HepG2 (cell line): ENCODE data around the gene REEP6. TPM values are rescaled to one million over a fixed set of nuclear protein-coding genes. Genes with fewer than 3 reads are reported as not detected.

Source experiments
- BHLHE40 ChIP-seq: IDR thresholded peaks from 2 replicates; pipeline ENCODE4 v1.6.1; 2011; ENCODE audit warnings: low read length, improper control_type of control experiment
- FOXA3 ChIP-seq: IDR thresholded peaks from 2 replicates; pipeline ENCODE4 v1.6.1; 2016; ENCODE audit warnings: missing genetic modification reagents, missing compliant biosample characterization
- GABPA ChIP-seq, 2 experiments: IDR thresholded peaks; 2 replicates each; pipeline ENCODE4 v1.6.1; 2011 to 2016; ENCODE audit warnings: low read depth in 2 of 2, low read length in 1 of 2, missing biosample characterization in 1 of 2, missing genetic modification characterization in 1 of 2
- HDAC2 ChIP-seq: sonication (generic); formaldehyde crosslinking; IDR thresholded peaks from 2 replicates; pipeline ENCODE4 v1.4.0; 2020; ENCODE audit warnings: missing genetic modification reagents
- HIVEP1 ChIP-seq: sonication (generic); formaldehyde crosslinking; IDR thresholded peaks from 2 replicates; pipeline ENCODE4 v1.4.0; 2020; ENCODE audit warnings: mild to moderate bottlenecking, missing genetic modification reagents
- KDM1A ChIP-seq: IDR thresholded peaks from 2 replicates; pipeline ENCODE4 v1.6.1; 2016; ENCODE audit warnings: missing compliant biosample characterization
- MBD4 ChIP-seq: IDR thresholded peaks from 2 replicates; pipeline ENCODE4 v1.6.1; 2012; ENCODE audit warnings: low read length, inconsistent platforms, borderline replicate concordance
- MYNN ChIP-seq: sonication (generic); formaldehyde crosslinking; IDR thresholded peaks from 2 replicates; pipeline ENCODE4 v1.4.0; 2020; ENCODE audit warnings: mild to moderate bottlenecking, low read depth, missing genetic modification reagents
- NKX3-1 ChIP-seq: sonication (generic); formaldehyde crosslinking; IDR thresholded peaks from 2 replicates; pipeline ENCODE4 v1.5.0; 2020; ENCODE audit warnings: missing genetic modification reagents
- PAX8 ChIP-seq: sonication (generic); formaldehyde crosslinking; IDR thresholded peaks from 2 replicates; pipeline ENCODE4 v1.8.0; 2022; ENCODE audit warnings: mild to moderate bottlenecking, missing genetic modification reagents, borderline replicate concordance
- TRIM24 ChIP-seq: sonication (generic); formaldehyde crosslinking; IDR thresholded peaks from 2 replicates; pipeline ENCODE4 v1.8.0; 2022; ENCODE audit warnings: mild to moderate bottlenecking, missing genetic modification reagents
- YEATS4 ChIP-seq: sonication (generic); formaldehyde crosslinking; IDR thresholded peaks from 2 replicates; pipeline ENCODE4 v1.4.0; 2020; ENCODE audit warnings: missing genetic modification reagents, borderline replicate concordance
- ZC3H13 ChIP-seq: sonication (generic); formaldehyde crosslinking; IDR thresholded peaks from 2 replicates; pipeline ENCODE4 v1.8.1; 2023; ENCODE audit warnings: mild to moderate bottlenecking, missing genetic modification reagents, moderate library complexity
- ZNF180 ChIP-seq: sonication (generic); formaldehyde crosslinking; IDR thresholded peaks from 2 replicates; pipeline ENCODE4 v1.4.0; 2020; ENCODE audit warnings: low read depth, missing genetic modification reagents, borderline replicate concordance
- ZNF230 ChIP-seq: sonication (generic); formaldehyde crosslinking; IDR thresholded peaks from 2 replicates; pipeline ENCODE4 v1.4.0; 2020; ENCODE audit warnings: mild to moderate bottlenecking, missing genetic modification reagents
- ZNF256 ChIP-seq: sonication (generic); formaldehyde crosslinking; conservative IDR thresholded peaks from 2 replicates; pipeline ENCODE4 v1.4.0; 2020; ENCODE audit warnings: missing genetic modification reagents
- ZNF644 ChIP-seq: IDR thresholded peaks from 2 replicates; pipeline ENCODE4 v1.6.1; 2016; ENCODE audit warnings: low read depth
- ZNF766 ChIP-seq: sonication (generic); formaldehyde crosslinking; IDR thresholded peaks from 2 replicates; pipeline ENCODE4 v1.5.0; 2020; ENCODE audit warnings: missing genetic modification reagents, borderline replicate concordance
- polyA plus RNA-seq, 8 experiments: library from polyadenylated mRNA; depleted of rRNA in 3 of 8; stranded (reverse) in 7 of 8; unstranded in 1 of 8; fragments of >200 nt; fragmentation: Illumina TruSeq in 4 of 8; extraction: Trizol in 4 of 8; gene quantifications; 2 replicates each; pipeline versions ENCODE4 v1.2.1 to v1.2.3, GENCODE V29; 2011 to 2016; ENCODE audit warnings: low read depth in 4 of 8, missing spikeins in 1 of 8, mixed read lengths in 1 of 8; ENCODE audit not compliant: insufficient read depth in 1 of 8
- total RNA-seq, 5 experiments: library from RNA; depleted of rRNA; stranded (reverse); fragments of >200 nt; fragmentation: Illumina TruSeq; extraction: Trizol; gene quantifications; 2 replicates each; pipeline ENCODE4 v1.2.3, GENCODE V29; 2016; ENCODE audit warnings: low read depth in 1 of 5
- TF ChIP-seq, protein P1 (sequence below): sonication (generic); formaldehyde crosslinking; IDR thresholded peaks from 2 replicates; pipeline ENCODE4 v1.8.1; 2023; ENCODE audit warnings: mild to moderate bottlenecking, missing genetic modification reagents, borderline replicate concordance
- TF ChIP-seq, protein P2 (sequence below): sonication (generic); formaldehyde crosslinking; IDR thresholded peaks from 2 replicates; pipeline ENCODE4 v1.4.0; 2020; ENCODE audit warnings: mild to moderate bottlenecking, missing genetic modification reagents
- TF ChIP-seq, protein P3 (sequence below): sonication (generic); formaldehyde crosslinking; IDR thresholded peaks from 2 replicates; pipeline ENCODE4 v1.4.0; 2020; ENCODE audit warnings: mild to moderate bottlenecking, missing genetic modification reagents, borderline replicate concordance

The REEP6 gene
- total and polyA plus RNA-seq, 2 of the 13 experiments (the other 11 are each of a cell fraction or from before 2014, with no cell fraction given) = 10.0 to 28.8 TPM

DNA sequence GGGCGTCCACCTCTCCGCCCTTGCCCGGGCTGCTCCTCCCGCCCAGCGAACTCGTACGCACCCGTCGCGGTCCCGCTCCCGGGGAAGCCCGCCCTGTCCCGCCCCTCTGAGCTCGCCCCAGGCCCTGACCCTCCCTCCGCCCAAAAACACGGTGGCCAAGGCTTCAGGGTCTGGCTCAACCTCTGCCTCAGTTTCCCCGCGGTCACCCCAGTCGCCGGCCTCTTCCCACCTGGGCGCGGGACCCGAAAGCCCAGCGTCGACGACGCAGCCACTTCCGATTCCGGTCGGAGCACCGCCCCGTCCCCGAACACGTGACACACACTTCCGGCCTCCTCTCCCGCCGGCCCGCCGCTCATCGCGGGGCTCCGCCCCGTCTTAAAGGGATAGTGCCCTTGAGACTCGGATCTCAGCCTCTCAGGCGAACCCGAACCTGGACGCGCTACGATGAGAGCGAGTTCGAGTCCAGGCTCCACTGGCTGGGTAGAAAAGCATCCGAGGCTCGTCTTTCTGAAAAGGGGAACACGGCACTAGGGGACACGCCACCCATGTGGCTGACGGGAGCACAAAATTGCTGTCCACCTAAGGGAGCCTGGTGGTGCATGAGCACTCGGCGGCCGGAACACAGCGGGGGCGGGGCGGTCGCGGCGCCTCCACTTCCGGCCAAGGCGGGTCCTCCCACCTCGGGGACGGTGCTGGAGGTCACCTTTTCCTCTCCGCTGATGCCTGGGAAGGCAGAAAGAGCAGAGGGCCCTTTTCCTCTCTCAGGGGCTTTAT, 11.9 kb upstream of the REEP6 start, which contains the start of gene C19orf25 (continued):
- TF ChIP-seq, protein P1, sequence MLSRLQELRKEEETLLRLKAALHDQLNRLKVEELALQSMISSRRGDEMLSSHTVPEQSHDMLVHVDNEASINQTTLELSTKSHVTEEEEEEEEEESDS (CRISPR knock-in tag) = no peak
- TF ChIP-seq FOXA3 (CRISPR knock-in tag) (no peak), ZNF644 (CRISPR knock-in tag) (no peak), KDM1A (peak; percentile 94), YEATS4 (CRISPR knock-in tag) (no peak; the same call in 1 of the 2 replicates), ZC3H13 (no peak; the same call in 1 of the 2 replicates), MYNN (CRISPR knock-in tag) (no peak), ZNF766 (CRISPR knock-in tag) (no peak), BHLHE40 (no peak; the same call in 1 of the 2 replicates), ZNF230 (CRISPR knock-in tag) (no peak), ZNF180 (CRISPR knock-in tag) (no peak), ZNF256 (CRISPR knock-in tag) (no peak), HDAC2 (CRISPR knock-in tag) (peak; percentile 68), TRIM24 (CRISPR knock-in tag) (no peak), MBD4 (no peak), PAX8 (CRISPR knock-in tag) (no peak), NKX3-1 (CRISPR knock-in tag) (no peak; the same call in 1 of the 2 replicates), GABPA (IDR thresholded peaks at IDR 0.05; ENCODE audit: low read depth, low read length) (peak; percentile 83), GABPA (CRISPR knock-in tag; IDR thresholded peaks at IDR 0.05; ENCODE audit: low read depth) (peak; percentile 94), HIVEP1 (CRISPR knock-in tag) (no peak)
- TF ChIP-seq, protein P2, sequence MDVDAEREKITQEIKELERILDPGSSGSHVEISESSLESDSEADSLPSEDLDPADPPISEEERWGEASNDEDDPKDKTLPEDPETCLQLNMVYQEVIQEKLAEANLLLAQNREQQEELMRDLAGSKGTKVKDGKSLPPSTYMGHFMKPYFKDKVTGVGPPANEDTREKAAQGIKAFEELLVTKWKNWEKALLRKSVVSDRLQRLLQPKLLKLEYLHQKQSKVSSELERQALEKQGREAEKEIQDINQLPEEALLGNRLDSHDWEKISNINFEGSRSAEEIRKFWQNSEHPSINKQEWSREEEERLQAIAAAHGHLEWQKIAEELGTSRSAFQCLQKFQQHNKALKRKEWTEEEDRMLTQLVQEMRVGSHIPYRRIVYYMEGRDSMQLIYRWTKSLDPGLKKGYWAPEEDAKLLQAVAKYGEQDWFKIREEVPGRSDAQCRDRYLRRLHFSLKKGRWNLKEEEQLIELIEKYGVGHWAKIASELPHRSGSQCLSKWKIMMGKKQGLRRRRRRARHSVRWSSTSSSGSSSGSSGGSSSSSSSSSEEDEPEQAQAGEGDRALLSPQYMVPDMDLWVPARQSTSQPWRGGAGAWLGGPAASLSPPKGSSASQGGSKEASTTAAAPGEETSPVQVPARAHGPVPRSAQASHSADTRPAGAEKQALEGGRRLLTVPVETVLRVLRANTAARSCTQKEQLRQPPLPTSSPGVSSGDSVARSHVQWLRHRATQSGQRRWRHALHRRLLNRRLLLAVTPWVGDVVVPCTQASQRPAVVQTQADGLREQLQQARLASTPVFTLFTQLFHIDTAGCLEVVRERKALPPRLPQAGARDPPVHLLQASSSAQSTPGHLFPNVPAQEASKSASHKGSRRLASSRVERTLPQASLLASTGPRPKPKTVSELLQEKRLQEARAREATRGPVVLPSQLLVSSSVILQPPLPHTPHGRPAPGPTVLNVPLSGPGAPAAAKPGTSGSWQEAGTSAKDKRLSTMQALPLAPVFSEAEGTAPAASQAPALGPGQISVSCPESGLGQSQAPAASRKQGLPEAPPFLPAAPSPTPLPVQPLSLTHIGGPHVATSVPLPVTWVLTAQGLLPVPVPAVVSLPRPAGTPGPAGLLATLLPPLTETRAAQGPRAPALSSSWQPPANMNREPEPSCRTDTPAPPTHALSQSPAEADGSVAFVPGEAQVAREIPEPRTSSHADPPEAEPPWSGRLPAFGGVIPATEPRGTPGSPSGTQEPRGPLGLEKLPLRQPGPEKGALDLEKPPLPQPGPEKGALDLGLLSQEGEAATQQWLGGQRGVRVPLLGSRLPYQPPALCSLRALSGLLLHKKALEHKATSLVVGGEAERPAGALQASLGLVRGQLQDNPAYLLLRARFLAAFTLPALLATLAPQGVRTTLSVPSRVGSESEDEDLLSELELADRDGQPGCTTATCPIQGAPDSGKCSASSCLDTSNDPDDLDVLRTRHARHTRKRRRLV (CRISPR knock-in tag) = no peak
- TF ChIP-seq, protein P3, sequence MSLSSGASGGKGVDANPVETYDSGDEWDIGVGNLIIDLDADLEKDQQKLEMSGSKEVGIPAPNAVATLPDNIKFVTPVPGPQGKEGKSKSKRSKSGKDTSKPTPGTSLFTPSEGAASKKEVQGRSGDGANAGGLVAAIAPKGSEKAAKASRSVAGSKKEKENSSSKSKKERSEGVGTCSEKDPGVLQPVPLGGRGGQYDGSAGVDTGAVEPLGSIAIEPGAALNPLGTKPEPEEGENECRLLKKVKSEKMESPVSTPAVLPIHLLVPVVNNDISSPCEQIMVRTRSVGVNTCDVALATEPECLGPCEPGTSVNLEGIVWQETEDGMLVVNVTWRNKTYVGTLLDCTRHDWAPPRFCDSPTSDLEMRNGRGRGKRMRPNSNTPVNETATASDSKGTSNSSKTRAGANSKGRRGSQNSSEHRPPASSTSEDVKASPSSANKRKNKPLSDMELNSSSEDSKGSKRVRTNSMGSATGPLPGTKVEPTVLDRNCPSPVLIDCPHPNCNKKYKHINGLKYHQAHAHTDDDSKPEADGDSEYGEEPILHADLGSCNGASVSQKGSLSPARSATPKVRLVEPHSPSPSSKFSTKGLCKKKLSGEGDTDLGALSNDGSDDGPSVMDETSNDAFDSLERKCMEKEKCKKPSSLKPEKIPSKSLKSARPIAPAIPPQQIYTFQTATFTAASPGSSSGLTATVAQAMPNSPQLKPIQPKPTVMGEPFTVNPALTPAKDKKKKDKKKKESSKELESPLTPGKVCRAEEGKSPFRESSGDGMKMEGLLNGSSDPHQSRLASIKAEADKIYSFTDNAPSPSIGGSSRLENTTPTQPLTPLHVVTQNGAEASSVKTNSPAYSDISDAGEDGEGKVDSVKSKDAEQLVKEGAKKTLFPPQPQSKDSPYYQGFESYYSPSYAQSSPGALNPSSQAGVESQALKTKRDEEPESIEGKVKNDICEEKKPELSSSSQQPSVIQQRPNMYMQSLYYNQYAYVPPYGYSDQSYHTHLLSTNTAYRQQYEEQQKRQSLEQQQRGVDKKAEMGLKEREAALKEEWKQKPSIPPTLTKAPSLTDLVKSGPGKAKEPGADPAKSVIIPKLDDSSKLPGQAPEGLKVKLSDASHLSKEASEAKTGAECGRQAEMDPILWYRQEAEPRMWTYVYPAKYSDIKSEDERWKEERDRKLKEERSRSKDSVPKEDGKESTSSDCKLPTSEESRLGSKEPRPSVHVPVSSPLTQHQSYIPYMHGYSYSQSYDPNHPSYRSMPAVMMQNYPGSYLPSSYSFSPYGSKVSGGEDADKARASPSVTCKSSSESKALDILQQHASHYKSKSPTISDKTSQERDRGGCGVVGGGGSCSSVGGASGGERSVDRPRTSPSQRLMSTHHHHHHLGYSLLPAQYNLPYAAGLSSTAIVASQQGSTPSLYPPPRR (CRISPR knock-in tag) = no peak
